GM23248 (cell line): ENCODE results near the gene SVEP1.

Experiments used
- EZH2 ChIP-seq: fragments of 200-600 bp; sonication (generic); IDR thresholded peaks from 2 replicates; pipeline ENCODE4 v1.6.1; 2018; ENCODE audit warnings: antibody characterized with exemption, mild to moderate bottlenecking; ENCODE audit not compliant: insufficient read depth, poor library complexity, severe bottlenecking
- EZH2phosphoT487 ChIP-seq: fragments of 200-600 bp; sonication (generic); IDR thresholded peaks from 2 replicates; pipeline ENCODE4 v1.6.1; 2018; ENCODE audit warnings: antibody characterized with exemption, moderate library complexity, mild to moderate bottlenecking, low read depth; ENCODE audit not compliant: insufficient read depth

GRCh38 chr9:110546411-110546871 is 33.1 kb downstream of the SVEP1 start:
- TF ChIP-seq EZH2 (no peak), EZH2phosphoT487 (no peak)
